Stimulated activated CD8-positive, alpha-beta memory T cell treated with anti-CD3 and anti-CD28 coated beads, Interleukin-15, amount 100 ng/mL, for 24 hours (primary cell): ENCODE results near the gene DRC3.
"Not testable (repeated sequence)": the region's sequence is repeated elsewhere in the genome, so short reads cannot be mapped to it uniquely, and the experiment has no call there.

Experiments used
- DNase-seq: peaks from one replicate; pipeline ENCODE4 v3.0.0-alpha.2; 2020; ENCODE audit warnings: low read depth

DRC3 gene

DNA sequence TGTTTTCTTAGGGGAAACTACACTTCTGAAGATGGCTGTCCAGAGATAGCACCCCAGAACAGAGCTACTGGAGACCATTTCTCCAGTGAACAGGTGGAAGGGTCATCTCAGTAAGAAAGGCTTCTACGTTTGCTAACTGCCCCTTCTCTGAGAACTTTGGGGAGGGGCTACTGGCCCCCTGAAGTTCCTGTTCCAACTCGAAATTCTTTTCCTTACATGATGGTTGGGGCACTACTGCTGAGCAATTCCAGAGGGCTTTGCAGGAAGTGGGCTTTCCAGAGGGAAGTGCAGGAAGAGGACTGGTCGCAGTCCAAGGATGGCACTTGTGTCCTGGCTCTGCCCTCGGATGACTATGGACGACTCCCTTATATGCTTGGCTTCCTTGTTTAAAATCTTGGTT lies 31.6 kb upstream of the DRC3 start:
- no peak for DNase-seq

DNA sequence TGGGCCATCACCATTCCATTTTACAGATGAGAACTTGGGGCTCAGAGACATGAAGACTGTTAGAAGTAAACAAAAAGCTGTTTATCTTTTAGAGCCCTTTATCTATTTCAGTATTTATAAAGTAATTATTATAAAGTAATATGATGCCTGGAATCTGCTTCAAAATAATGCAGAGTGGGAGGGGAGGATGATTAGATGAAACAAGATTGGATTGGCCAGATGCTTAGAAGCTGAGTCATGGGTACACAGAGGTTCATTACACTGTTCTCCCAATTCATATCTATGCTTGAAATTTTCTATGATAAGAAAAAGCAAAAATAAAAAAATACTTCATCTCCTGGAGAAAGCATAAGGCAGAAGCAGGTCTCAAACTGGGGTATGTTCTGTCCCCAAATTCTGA lies 29.8 kb upstream of the DRC3 start:
- DNase-seq: no peak

- no peak for DNase-seq
These were observed 29.2 kb upstream of the DRC3 start for GRCh38 chr17:17943281-17943984.

DNA sequence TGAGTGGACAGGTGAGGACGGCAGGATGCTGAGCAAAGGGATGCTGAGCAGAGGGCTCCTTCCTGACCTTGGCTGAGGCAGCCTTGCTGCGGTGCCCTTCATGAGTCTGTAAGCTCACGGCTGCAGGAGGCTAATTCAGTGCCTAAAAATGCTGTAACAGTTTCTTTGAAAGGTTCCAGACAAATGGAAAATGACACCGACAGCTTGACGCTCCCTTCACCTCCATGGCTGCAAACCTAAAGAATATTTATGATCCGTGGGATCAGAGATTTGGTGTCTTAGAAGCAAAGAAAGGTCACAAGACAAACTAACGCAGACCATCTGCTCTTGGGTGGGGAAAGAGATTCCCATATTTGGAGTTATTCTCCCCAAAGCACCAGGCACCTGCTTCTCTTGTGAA lies 28.4 kb upstream of the DRC3 start:
- DNase-seq: no peak

- no peak for DNase-seq
These were observed 27.9 kb upstream of the DRC3 start for GRCh38 chr17:17944743-17945142.

GRCh38 chr17:17946093-17946492 lies 26.6 kb upstream of the DRC3 start:
- no peak for DNase-seq

DNA sequence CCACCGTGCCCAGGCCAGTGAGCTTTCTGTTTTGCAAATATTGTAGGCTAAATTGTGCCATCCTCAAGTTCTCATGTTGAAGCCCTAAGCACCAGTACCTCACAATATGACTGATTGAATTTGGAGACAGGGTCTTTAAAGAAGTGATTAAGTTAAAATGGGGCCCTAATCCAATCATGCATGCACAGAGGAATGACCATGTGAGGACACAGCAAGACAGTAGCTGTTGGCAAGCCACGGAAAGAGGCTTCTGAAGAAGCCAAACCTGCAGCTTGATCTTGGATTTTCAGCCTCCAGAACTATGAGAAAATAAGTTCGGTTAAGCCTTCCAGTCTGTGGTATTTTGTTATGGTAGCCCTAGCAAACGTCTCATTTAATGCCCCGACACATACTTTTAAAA lies 25.4 kb upstream of the DRC3 start:
- no peak for DNase-seq

DNA sequence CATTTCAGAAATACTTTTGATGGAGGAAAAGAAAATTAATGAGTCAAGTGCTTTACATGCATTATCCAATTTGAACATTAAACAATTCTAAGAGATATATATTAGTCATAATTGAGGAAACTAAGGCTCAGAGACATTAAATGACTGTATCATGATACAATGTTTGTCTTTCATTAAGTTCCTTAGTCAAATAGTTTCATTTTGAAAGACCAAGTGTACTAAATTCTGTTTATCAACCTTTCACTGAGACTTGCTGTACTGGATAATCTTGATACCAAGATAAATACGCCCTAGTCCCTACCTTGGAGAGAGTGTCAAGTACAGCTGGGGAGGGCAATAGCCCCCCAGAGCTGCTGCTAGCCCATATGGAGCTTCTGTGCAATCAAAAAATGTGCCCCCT lies 24.7 kb upstream of the DRC3 start:
- DNase-seq: no peak

DNA sequence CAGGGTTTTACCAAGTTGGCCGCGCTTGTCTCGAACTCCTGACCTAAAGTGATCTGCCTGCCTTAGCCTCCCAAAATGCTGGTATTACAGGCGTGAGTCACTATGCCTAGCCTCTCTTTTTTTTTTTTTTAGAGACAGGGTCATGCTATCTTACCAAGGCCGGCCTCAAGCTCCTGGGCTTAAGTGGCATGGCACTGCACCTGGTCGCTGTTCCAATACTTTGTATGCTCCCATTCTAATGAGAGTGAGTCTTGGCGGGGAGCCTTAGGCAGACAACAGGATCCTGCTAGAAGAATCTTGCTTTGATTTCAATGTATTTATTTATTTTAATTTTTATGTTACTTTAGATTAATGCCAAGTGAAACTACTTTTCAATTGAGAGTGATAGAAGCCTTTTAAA lies 22.3 kb upstream of the DRC3 start:
- no peak for DNase-seq

DNA sequence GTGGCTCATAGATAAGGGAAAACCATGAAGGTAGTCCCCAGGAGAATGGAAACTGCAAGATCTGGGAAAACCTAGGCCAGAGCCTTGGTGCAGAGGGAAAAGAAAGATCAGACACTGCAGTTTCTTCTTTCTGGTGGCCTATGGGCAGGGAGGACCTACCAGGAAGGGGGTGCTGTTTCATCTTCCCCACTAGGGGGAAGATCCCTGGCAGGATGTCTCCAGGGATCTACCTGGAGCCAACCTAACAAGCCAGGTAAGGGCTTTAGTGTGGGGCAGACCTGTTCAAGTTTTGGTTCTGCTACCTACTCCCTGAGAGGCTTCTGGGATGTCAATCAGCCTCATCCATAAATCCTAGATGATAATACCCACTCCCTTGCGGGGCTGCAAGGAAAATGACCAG lies 21.9 kb upstream of the DRC3 start:
- DNase-seq: no peak

DNA sequence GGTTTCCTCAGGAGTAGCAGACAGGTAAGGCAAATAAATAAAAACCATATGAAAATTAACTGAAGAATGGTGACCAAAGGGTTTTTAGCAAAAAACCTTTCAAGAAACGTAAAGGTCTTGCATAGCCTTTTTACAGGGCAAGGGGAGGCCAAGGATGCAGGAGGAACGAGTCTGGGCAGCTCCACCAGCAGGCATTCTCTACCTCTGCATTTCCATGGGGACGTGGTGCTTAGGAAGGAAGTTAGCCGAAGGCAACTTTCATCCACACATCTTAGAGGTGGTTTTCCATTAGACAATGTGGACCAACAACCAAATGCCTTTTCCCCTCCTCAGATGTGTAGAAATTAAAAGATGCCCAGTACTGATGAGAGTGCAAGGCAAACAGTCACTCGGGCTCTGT lies 21.1 kb upstream of the DRC3 start:
- DNase-seq: no peak

GRCh38 chr17:17952691-17953090 lies 20.0 kb upstream of the DRC3 start:
- no peak for DNase-seq

GRCh38 chr17:17954079-17954478 lies 18.6 kb upstream of the DRC3 start:
- no peak for DNase-seq

GRCh38 chr17:17955790-17956341 lies 16.8 kb upstream of the DRC3 start:
- not testable (repeated sequence) for DNase-seq

DNA sequence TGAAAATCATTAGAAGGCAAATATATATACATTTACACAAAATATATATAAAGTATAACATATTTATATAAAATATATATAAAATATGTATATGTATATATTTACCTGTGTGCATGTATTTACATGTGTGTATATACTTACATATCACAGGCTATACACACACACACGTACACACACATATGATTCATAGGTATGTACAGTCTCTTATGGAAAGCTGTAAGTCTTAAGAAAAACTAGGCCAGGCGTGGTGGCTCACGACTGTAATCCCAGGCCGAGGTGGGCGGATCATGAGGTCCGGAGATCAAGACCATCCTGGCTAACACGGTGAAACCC lies 15.1 kb upstream of the DRC3 start:
- DNase-seq: no peak

GRCh38 chr17:17958982-17959381 lies 13.7 kb upstream of the DRC3 start:
- no peak for DNase-seq

GRCh38 chr17:17959520-17960361 lies 12.9 kb upstream of the DRC3 start:
- no peak for DNase-seq

DNA sequence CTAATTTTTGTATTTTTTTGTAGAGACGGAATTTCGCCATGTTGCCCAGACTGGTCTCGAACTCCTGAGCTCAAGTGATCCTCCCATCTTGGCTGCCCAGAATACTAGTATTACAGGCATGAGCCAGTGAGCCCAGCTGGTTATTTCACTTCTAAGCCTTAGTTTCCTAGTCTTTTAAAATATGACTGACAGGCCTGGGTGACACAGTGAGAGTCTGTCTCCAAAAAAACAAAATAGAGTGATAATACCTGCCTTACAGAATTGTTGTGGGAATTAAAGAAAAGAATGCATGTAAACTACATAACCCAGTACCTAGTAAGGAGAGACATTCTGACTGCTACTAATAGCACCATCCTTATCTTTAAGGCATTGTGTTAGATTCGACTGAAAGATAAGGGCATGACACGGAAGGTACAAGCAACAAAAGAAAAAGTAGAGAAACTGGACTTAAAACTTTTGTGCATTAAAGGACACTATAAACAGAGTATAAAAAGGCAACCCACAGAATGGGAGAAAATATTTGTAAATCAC lies 12.1 kb upstream of the DRC3 start:
- DNase-seq: no peak

DNA sequence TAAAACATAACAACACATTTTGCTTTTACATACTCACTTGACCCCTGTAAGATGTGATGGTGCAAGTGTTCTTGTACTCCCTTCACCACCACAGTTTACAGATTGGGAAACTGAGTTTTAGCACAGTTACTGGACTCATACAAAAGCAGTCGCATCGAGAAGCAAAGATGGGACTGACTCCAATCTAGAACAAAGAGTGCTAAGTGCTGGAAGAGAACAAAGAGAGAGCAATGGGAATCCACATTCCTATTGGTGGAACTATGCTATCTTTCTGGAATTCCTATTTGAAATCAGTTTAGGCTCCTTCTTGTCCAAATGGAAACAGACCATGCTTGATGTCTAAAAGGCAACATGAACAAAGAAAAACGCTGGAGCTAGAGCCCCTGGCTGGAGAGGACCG lies 9.6 kb upstream of the DRC3 start:
- no peak for DNase-seq

DNA sequence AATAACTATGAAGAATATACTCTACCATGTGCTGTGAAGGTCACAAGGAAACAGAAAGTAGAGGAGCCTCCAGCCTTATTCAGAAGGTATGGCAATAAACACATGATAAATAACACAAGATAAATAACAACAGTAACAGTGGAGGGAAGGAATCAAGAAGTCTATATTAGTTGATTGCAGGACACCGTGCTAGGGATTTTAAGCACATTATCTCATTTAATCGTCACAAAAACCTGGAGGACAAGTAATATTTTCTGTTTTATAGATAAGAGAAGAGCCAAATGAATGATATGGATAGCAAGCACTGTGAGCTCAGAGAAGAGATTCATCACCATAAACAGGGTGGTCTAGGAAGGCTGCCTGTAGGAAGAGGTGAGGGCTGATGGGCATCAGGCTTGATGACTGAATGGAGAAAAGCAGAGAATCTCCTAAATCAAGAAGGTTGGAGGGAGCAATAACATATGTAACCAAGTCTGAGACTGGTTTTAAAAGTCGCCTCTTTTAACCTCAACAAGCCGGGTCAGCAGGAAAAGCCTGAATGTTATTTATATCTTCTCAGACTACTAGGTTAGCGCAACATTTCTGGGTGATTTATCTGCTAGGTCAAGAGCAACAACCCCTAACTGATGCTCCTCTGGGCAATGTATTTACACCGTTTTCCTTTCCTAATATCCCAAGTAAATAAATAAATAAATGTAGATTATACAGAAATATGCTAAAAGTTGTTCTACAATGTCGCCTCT lies 8.8 kb upstream of the DRC3 start:
- no peak for DNase-seq

DNA sequence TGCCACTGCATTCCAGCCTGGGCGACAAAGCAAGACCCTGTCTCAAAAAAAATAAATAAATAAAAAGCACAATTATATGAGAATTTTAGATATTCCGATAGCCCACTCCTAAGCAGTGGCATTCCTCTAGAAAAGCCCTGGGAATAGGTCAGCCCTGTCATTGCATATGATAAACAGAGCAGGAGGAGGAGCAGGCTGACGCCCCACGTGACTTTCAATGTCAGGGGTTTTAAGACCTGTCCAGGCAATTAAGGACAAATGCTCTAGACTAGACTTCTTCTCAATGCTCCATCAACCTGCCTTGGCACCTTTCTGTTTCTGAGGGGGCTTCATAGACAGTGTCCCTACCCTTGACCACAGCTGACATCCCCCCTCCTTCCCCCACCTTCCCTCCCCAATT lies 8.0 kb upstream of the DRC3 start:
- no peak for DNase-seq

GRCh38 chr17:17965152-17965721 lies 7.4 kb upstream of the DRC3 start:
- no peak for DNase-seq
